GM13977 (cell line): ENCODE data around the gene FASTKD2.

Experiments used
- DNase-seq: peaks from one replicate; pipeline ENCODE4 v3.0.0; 2012; ENCODE audit warnings: low spot score
- CTCF ChIP-seq: IDR thresholded peaks from 2 replicates; pipeline ENCODE4 v1.5.1; 2012; ENCODE audit warnings: mild to moderate bottlenecking, control low read depth; ENCODE audit not compliant: insufficient read depth; ENCODE audit errors: extremely low read depth, missing control alignments
- in situ Hi-C: fragments of 300-500 bp; cut with MboI; formaldehyde crosslinking; loops from one replicate; pipeline ENCODE4 v1.12.0; 2022; ENCODE audit warnings: low sequenced_read_pairs, low pct_unique_long_range_greater_than_20kb, mixed read lengths, inconsistent platforms; ENCODE audit not compliant: unreplicated experiment

The FASTKD2 gene

GRCh38 chr2:206765242-206766056 is at the start of gene FASTKD2, which contains the start of gene MDH1B:
Gene FASTKD2 (plus strand): TSS chr2:206765606. CDS start chr2:206766694, 1,088 bp downstream.
Gene MDH1B (minus strand): TSS chr2:206765328. CDS start chr2:206765271, 57 bp downstream.
- in situ Hi-C loops: no loop called here
- peak; percentile 76 for DNase-seq

DNA sequence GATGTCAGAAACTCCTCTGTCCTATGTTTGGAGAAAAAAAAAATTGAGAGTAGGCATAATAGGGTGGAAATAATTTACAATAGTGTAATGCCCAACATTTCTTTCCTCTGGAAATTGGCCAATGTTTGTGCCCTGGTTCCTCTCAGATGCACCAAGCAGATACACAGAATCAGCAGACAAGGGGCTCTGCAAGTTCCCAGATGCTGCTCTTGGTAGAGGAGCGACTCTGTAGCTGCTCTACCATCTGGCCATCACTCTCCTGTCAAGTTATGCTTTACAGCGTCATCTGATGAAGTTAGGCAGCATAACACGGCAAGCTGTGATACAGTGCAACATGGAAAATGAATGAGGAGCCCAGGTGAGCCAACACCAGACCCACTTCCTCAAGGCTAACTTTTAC is 48.8 kb upstream of the FASTKD2 start:
- in situ Hi-C loops: no loop called here
- TF ChIP-seq CTCF: no peak
- DNase-seq: no peak

More at GRCh38 chr2:206765242-206766056, at the start of gene FASTKD2, which contains the start of gene MDH1B:
- no peak for TF ChIP-seq CTCF

- no peak for TF ChIP-seq CTCF
- in situ Hi-C loops: no loop called here
- no peak for DNase-seq
These were observed 47.1 kb upstream of the FASTKD2 start, which contains the start of gene DYTN for GRCh38 chr2:206718296-206718695. Gene DYTN (minus strand): TSS chr2:206718396. CDS start chr2:206718279, 117 bp downstream.

GRCh38 chr2:206721256-206721920 is 44.0 kb upstream of the FASTKD2 start:
- TF ChIP-seq CTCF: no peak
- DNase-seq: peak; percentile 29
- in situ Hi-C loops: no loop called here

DNA sequence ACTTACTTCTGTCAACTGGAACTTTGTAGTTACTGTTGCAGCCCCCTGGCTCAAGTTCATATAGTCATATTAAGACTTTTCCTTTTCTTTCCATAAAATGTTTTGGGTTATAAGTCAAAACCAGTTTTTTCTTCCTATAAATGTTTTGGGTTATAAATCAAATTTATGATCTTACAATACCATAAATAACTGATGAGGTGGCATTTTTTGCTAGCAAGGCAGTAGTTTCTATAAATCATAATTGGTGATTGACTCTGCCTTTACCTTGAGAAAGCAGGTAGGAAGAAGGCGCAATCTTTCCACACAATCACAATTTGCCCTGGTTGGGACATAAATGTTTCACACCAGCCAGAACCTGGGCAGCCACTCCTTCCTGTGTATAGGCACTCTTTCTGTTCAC is 42.1 kb upstream of the FASTKD2 start:
- no peak for TF ChIP-seq CTCF
- DNase-seq: no peak
- in situ Hi-C loops: no loop called here

- no peak for TF ChIP-seq CTCF
- in situ Hi-C loops: no loop called here
- DNase-seq: no peak
These were observed 38.1 kb upstream of the FASTKD2 start for GRCh38 chr2:206727287-206727686.
